ENCODE results near the gene STX4. TPM values are rescaled to one million over a fixed set of nuclear protein-coding genes. Genes with fewer than 3 reads are reported as not detected.

STX4 gene
- total RNA-seq, 3 donors from 2014 or later: 44.3 to 59.0 (median 52.2) TPM

- TF ChIP-seq POLR2A (IDR thresholded peaks at IDR 0.05) (no peak), POLR2AphosphoS5 (IDR thresholded peaks at IDR 0.05) (no peak), CTCF (IDR thresholded peaks at IDR 0.05) (no peak)
- DNase-seq (ENCODE audit: low spot score in 2 of 2): no peak
- intact Hi-C loops (cut with DNase I; ENCODE audit: low total_unique reads): no loop called here
- H3K27ac ChIP-seq: no peak overlapping the region
- H3K4me3 ChIP-seq: no peak overlapping the region
- no peaks in the 10 kb centered on the region for H3K4me1 ChIP-seq
- H3K36me3 ChIP-seq: no peaks in the 10 kb centered on the region
- no peaks in the 10 kb centered on the region for H3K9me3 ChIP-seq
- no peaks in the 10 kb centered on the region for H3K27me3 ChIP-seq
These were observed 9.6 kb upstream of the STX4 start for GRCh38 chr16:31023627-31024226.

- H3K9me3 ChIP-seq: no peaks in the 10 kb centered on the region
- intact Hi-C loops (cut with DNase I; ENCODE audit: low total_unique reads): no loop called here
- H3K4me1 ChIP-seq: no peaks in the 10 kb centered on the region
These were observed 8.0 kb upstream of the STX4 start for GRCh38 chr16:31025339-31025738.

GRCh38 chr16:31029272-31029671, 4.1 kb upstream of the STX4 start:
- intact Hi-C loops (cut with DNase I; ENCODE audit: low total_unique reads): no loop called here
- Histone ChIP-seq H3K36me3 (no peaks in the 10 kb centered on the region), H3K27ac (no peak overlapping the region)

More at GRCh38 chr16:31025339-31025738, 8.0 kb upstream of the STX4 start:
- DNase-seq (ENCODE audit: low spot score in 2 of 2): no peak
- no peaks in the 10 kb centered on the region for H3K27me3 ChIP-seq
- TF ChIP-seq POLR2AphosphoS5 (IDR thresholded peaks at IDR 0.05) (no peak), CTCF (IDR thresholded peaks at IDR 0.05) (no peak), POLR2A (IDR thresholded peaks at IDR 0.05) (no peak)
- H3K4me3 ChIP-seq: no peak overlapping the region
- no peaks in the 10 kb centered on the region for H3K36me3 ChIP-seq
- peak overlapping the region in 1 of 2 donors; percentile 19 for H3K27ac ChIP-seq

GRCh38 chr16:31031276-31031675, 2.1 kb upstream of the STX4 start:
- H3K27me3 ChIP-seq: no peaks in the 10 kb centered on the region
- H3K27ac ChIP-seq: peak overlapping the region in 1 of 2 donors; percentile 99
- DNase-seq (ENCODE audit: low spot score in 2 of 2): no peak
- peaks cover 0 to 5% of the 10 kb centered on the region in 2 donors for H3K4me1 ChIP-seq
- no peaks in the 10 kb centered on the region for H3K9me3 ChIP-seq
- H3K36me3 ChIP-seq: no peaks in the 10 kb centered on the region
- no peak for TF ChIP-seq POLR2A (IDR thresholded peaks at IDR 0.05)
- TF ChIP-seq POLR2AphosphoS5 (IDR thresholded peaks at IDR 0.05): no peak
- no peak for TF ChIP-seq CTCF (IDR thresholded peaks at IDR 0.05)
- intact Hi-C loops (cut with DNase I; ENCODE audit: low total_unique reads): loop anchor here (10.0 kb wide), 2 partner anchors 86 to 1726 kb away; partner anchors contain the start of gene ORAI3
- no peak overlapping the region for H3K4me3 ChIP-seq

More at GRCh38 chr16:31029272-31029671, 4.1 kb upstream of the STX4 start:
- H3K27me3 ChIP-seq: no peaks in the 10 kb centered on the region
- H3K4me1 ChIP-seq: peaks cover 0 to 1% of the 10 kb centered on the region in 2 donors
- TF ChIP-seq POLR2AphosphoS5 (IDR thresholded peaks at IDR 0.05): no peak
- no peak for TF ChIP-seq POLR2A (IDR thresholded peaks at IDR 0.05)
- no peak for TF ChIP-seq CTCF (IDR thresholded peaks at IDR 0.05)
- no peak overlapping the region for H3K4me3 ChIP-seq
- H3K9me3 ChIP-seq: no peaks in the 10 kb centered on the region
- no peak for DNase-seq (ENCODE audit: low spot score in 2 of 2)

- peak overlapping the region; percentile 84 to 97 (median 93) for H3K4me3 ChIP-seq
- peak overlapping the region; percentile 93 to 99 for H3K27ac ChIP-seq
- intact Hi-C loops (cut with DNase I; ENCODE audit: low total_unique reads): loop anchor here (10.0 kb wide), 2 partner anchors 89 to 1729 kb away; partner anchors contain the start of gene ORAI3
- H3K27me3 ChIP-seq: no peaks in the 10 kb centered on the region
- H3K9me3 ChIP-seq: no peaks in the 10 kb centered on the region
- TF ChIP-seq CTCF (IDR thresholded peaks at IDR 0.05): no peak
- TF ChIP-seq POLR2AphosphoS5 (IDR thresholded peaks at IDR 0.05): peak in 1 of 3 donors; percentile 41
- peaks cover 0 to 5% of the 10 kb centered on the region in 2 donors for H3K4me1 ChIP-seq
- DNase-seq (ENCODE audit: low spot score in 2 of 2): peak; percentile 89 to 91
- H3K36me3 ChIP-seq: no peaks in the 10 kb centered on the region
These were observed 543 bp downstream of the STX4 start for GRCh38 chr16:31033709-31034492.

Data from breast epithelium (tissue), 4 donors.